IMR-90 (cell line): ENCODE data around the gene MAEA. TPM values are rescaled to one million over a fixed set of nuclear protein-coding genes. Genes with fewer than 3 reads are reported as not detected.

Experiments
- ATAC-seq: fragments of 200-7000 bp; cut with Tn5 transposase; 2 replicates; pipeline ENCODE4 v1.9.1; 2020; ENCODE audit warnings: low read depth, mild to moderate bottlenecking, moderate library complexity
- BruUV-seq: library from RNA; stranded (reverse); fragments of 400-500 nt; replicated peaks from 2 replicates; lab custom pipeline; 2021; lab: Mats Ljungman, UMichigan
- CTCF ChIA-PET: fragments of 300-600 bp; formaldehyde crosslinking; extraction: SDS; loops from one replicate; lab custom pipeline; 2021; ENCODE audit warnings: antibody characterized with exemption; lab: Yijun Ruan, JAX
- POLR2A ChIA-PET: fragments of 300-600 bp; sonication (Branson Sonifier 250); formaldehyde crosslinking; loops from one replicate; lab custom pipeline; 2022; ENCODE audit warnings: antibody characterized with exemption; ENCODE audit not compliant: unreplicated experiment; lab: Charles Lee
- DNase-seq: peaks from one replicate; pipeline ENCODE4 v3.0.0; 2013
- H2AFZ ChIP-seq: replicated peaks from 2 replicates; pipeline ENCODE3; 2013; ENCODE audit warnings: low read length, mild to moderate bottlenecking; ENCODE audit not compliant: poor library complexity
- H2AK5ac ChIP-seq: 2 replicates; pipeline ENCODE4 v1.6.1; 2013; ENCODE audit warnings: low read depth, low read length, inconsistent platforms
- H2AK9ac ChIP-seq: replicated peaks from 2 replicates; pipeline ENCODE3; 2013; ENCODE audit warnings: mild to moderate bottlenecking, low read depth, low read length, moderate library complexity; ENCODE audit not compliant: poor library complexity
- H2BK120ac ChIP-seq: 2 replicates; pipeline ENCODE4 v1.6.1; 2013; ENCODE audit warnings: low read depth, low read length, inconsistent platforms
- H2BK15ac ChIP-seq: 3 replicates; pipeline ENCODE4 v1.6.1; 2013; ENCODE audit warnings: low read depth, low read length, inconsistent platforms
- H2BK20ac ChIP-seq: 2 replicates; pipeline ENCODE4 v1.6.1; 2013; ENCODE audit warnings: low read depth, mild to moderate bottlenecking, inconsistent platforms, low read length, moderate library complexity
- H2BK5ac ChIP-seq: 2 replicates; pipeline ENCODE4 v1.6.1; 2013; ENCODE audit warnings: mild to moderate bottlenecking, low read depth, low read length, inconsistent platforms; ENCODE audit not compliant: poor library complexity, severe bottlenecking
- H3K14ac ChIP-seq: replicated peaks from 2 replicates; pipeline ENCODE4 v1.6.1; 2013; ENCODE audit warnings: low read depth, low read length, inconsistent platforms
- H3K18ac ChIP-seq: 2 replicates; pipeline ENCODE4 v1.6.1; 2013; ENCODE audit warnings: low read depth, low read length, control low read depth
- H3K23ac ChIP-seq: 2 replicates; pipeline ENCODE4 v1.6.1; 2013; ENCODE audit warnings: low read depth, low read length, inconsistent platforms
- H3K27ac ChIP-seq: 2 replicates; pipeline ENCODE4 v1.5.1; 2013; ENCODE audit warnings: mild to moderate bottlenecking, control low read depth, low read length; ENCODE audit not compliant: insufficient read depth
- H3K27me3 ChIP-seq: 2 replicates; pipeline ENCODE4 v1.6.1; 2013; ENCODE audit warnings: low read length; ENCODE audit not compliant: control insufficient read depth, insufficient read depth
- H3K36me3 ChIP-seq: 2 replicates; pipeline ENCODE4 v1.6.1; 2013; ENCODE audit warnings: low read length, mixed read lengths; ENCODE audit not compliant: control insufficient read depth, insufficient read depth
- H3K4ac ChIP-seq: 2 replicates; pipeline ENCODE4 v1.6.1; 2013; ENCODE audit warnings: low read depth, low read length, inconsistent platforms
- H3K4me1 ChIP-seq: 2 replicates; pipeline ENCODE4 v1.6.1; 2013; ENCODE audit warnings: low read length, mixed read lengths; ENCODE audit not compliant: control insufficient read depth, insufficient read depth
- H3K4me2 ChIP-seq: 2 replicates; pipeline ENCODE4 v1.6.1; 2013; ENCODE audit warnings: low read depth, mild to moderate bottlenecking, control low read depth, low read length, moderate library complexity
- H3K4me3 ChIP-seq: 2 replicates; pipeline ENCODE4 v1.5.1; 2013; ENCODE audit warnings: low read depth, mild to moderate bottlenecking, control low read depth, low read length, moderate library complexity; ENCODE audit not compliant: insufficient read depth
- H3K56ac ChIP-seq: 2 replicates; pipeline ENCODE4 v1.6.1; 2013; ENCODE audit warnings: low read length, inconsistent platforms; ENCODE audit not compliant: insufficient read depth; ENCODE audit errors: extremely low read depth
- H3K79me1 ChIP-seq, 2 experiments: 2 replicates each; pipeline ENCODE4 v1.6.1; 2013; ENCODE audit warnings: low read length in 2 of 2, inconsistent platforms in 1 of 2, low read depth in 1 of 2
- H3K9ac ChIP-seq: 2 replicates; pipeline ENCODE4 v1.6.1; 2013; ENCODE audit warnings: low read depth, low read length, control low read depth
- H3K9me1 ChIP-seq: 2 replicates; pipeline ENCODE4 v1.6.1; 2013; ENCODE audit warnings: low read length, inconsistent platforms; ENCODE audit not compliant: insufficient read depth
- H3K9me3 ChIP-seq: 2 replicates; pipeline ENCODE4 v1.6.1; 2013; ENCODE audit warnings: low read length; ENCODE audit not compliant: control insufficient read depth, insufficient read depth
- H4K20me1 ChIP-seq: 2 replicates; pipeline ENCODE4 v1.6.1; 2013; ENCODE audit warnings: low read length, inconsistent platforms; ENCODE audit not compliant: insufficient read depth
- H4K5ac ChIP-seq: 2 replicates; pipeline ENCODE4 v1.6.1; 2013; ENCODE audit warnings: mild to moderate bottlenecking, low read depth, low read length, control low read depth
- H4K8ac ChIP-seq, 2 experiments: 2 replicates each; pipeline ENCODE4 v1.6.1; 2013; ENCODE audit warnings: low read depth in 2 of 2, low read length in 2 of 2, control low read depth in 1 of 2, inconsistent platforms in 1 of 2
- H4K91ac ChIP-seq: 2 replicates; pipeline ENCODE4 v1.6.1; 2013; ENCODE audit warnings: low read depth, low read length, inconsistent platforms; ENCODE audit not compliant: insufficient read depth
- BHLHE40 ChIP-seq: fragments of 150-350 bp; IDR thresholded peaks from 2 replicates; pipeline ENCODE4 v1.6.1; 2016; ENCODE audit warnings: mild to moderate bottlenecking, low read depth, low read length
- CEBPB ChIP-seq: IDR thresholded peaks from 2 replicates; pipeline ENCODE4 v1.6.1; 2012; ENCODE audit warnings: low read depth, low read length, improper control_type of control experiment
- CHD1 ChIP-seq: IDR thresholded peaks from 2 replicates; pipeline ENCODE4 v1.6.1; 2012; ENCODE audit warnings: low read depth, low read length, improper control_type of control experiment
- FOS ChIP-seq: fragments of 150-350 bp; IDR thresholded peaks from 2 replicates; pipeline ENCODE4 v1.6.1; 2016; ENCODE audit warnings: low read depth, low read length
- MAFK ChIP-seq: IDR thresholded peaks from 2 replicates; pipeline ENCODE4 v1.6.1; 2012; ENCODE audit warnings: low read depth, low read length, improper control_type of control experiment
- MAZ ChIP-seq: IDR thresholded peaks from 2 replicates; pipeline ENCODE4 v1.6.1; 2012; ENCODE audit warnings: low read depth, mild to moderate bottlenecking, low read length, improper control_type of control experiment, moderate library complexity, borderline replicate concordance
- MXI1 ChIP-seq: IDR thresholded peaks from 2 replicates; pipeline ENCODE4 v1.6.1; 2012; ENCODE audit warnings: low read depth, mild to moderate bottlenecking, low read length, moderate library complexity, borderline replicate concordance
- NFE2L2 ChIP-seq: fragments of 150-350 bp; IDR thresholded peaks from 2 replicates; pipeline ENCODE4 v1.6.1; 2016; ENCODE audit warnings: low read depth, mild to moderate bottlenecking, low read length
- POLR2A ChIP-seq: IDR thresholded peaks from 2 replicates; pipeline ENCODE4 v1.6.1; 2012; ENCODE audit warnings: mild to moderate bottlenecking, low read depth, low read length
- RAD21 ChIP-seq: IDR thresholded peaks from 2 replicates; pipeline ENCODE4 v1.6.1; 2012; ENCODE audit warnings: low read length, improper control_type of control experiment
- RCOR1 ChIP-seq: IDR thresholded peaks from 2 replicates; pipeline ENCODE4 v1.6.1; 2012; ENCODE audit warnings: mild to moderate bottlenecking, low read length, improper control_type of control experiment; ENCODE audit not compliant: insufficient replicate concordance
- RFX5 ChIP-seq: IDR thresholded peaks from 2 replicates; pipeline ENCODE4 v1.8.0; 2012; ENCODE audit warnings: low read depth, mild to moderate bottlenecking, low read length, moderate library complexity
- SMC3 ChIP-seq: fragments of 150-350 bp; IDR thresholded peaks from 2 replicates; pipeline ENCODE4 v1.6.1; 2016; ENCODE audit warnings: low read depth, mild to moderate bottlenecking, antibody characterized with exemption, low read length, moderate library complexity
- WGBS, 2 experiments: methylation state at CpG; one replicate each; pipeline versions ENCODE4 v1.1.5 to v1.1.7; 2013; ENCODE audit warnings: missing lambda C conversion rate in 2 of 2; ENCODE audit not compliant: insufficient read length in 1 of 2; ENCODE audit errors: extremely low coverage in 2 of 2; 5-methylcytosine and 5-hydroxymethylcytosine counted together
- dilution Hi-C: fragments of 300-500 bp; cut with HindIII; formaldehyde crosslinking; loops from one replicate; pipeline ENCODE4 v1.14.3; 2018; ENCODE audit warnings: low sequenced_read_pairs; ENCODE audit not compliant: unreplicated experiment
- in situ Hi-C: fragments of 300-500 bp; cut with MboI; formaldehyde crosslinking; loops from 3 replicates; pipeline ENCODE4 v1.14.3; 2019; ENCODE audit warnings: low sequenced_read_pairs, inconsistent platforms, mixed read lengths
- intact Hi-C: fragments of 100-400 bp; cut with micrococcal nuclease; formaldehyde crosslinking; loops from 2 replicates; pipeline ENCODE4 v1.10.0; 2022
- polyA plus RNA-seq, 3 experiments: library from polyadenylated mRNA; depleted of rRNA; stranded (reverse); fragments of >200 nt; gene quantifications; 2 replicates each; pipeline ENCODE4 v1.2.3, GENCODE V29; 2012; ENCODE audit warnings: low replicate concordance in 1 of 3
- total RNA-seq: library from RNA; depleted of rRNA; stranded (reverse); fragments of >200 nt; gene quantifications from 2 replicates; pipeline ENCODE4 v1.2.3, GENCODE V29; 2012
- TF ChIP-seq, protein P1 (sequence below): fragments of 150-350 bp; IDR thresholded peaks from 2 replicates; pipeline ENCODE4 v1.6.1; 2016; ENCODE audit warnings: low read depth, mild to moderate bottlenecking, low read length, moderate library complexity, borderline replicate concordance
- TF ChIP-seq, protein P2 (sequence below): fragments of 150-350 bp; IDR thresholded peaks from 2 replicates; pipeline ENCODE4 v1.6.1; 2017; ENCODE audit warnings: mild to moderate bottlenecking, antibody characterized with exemption, low read length, low read depth
- TF ChIP-seq, protein P3 (sequence below): conservative IDR thresholded peaks from 2 replicates; pipeline ENCODE4 v1.5.1; 2012; ENCODE audit warnings: mild to moderate bottlenecking, low read depth, low read length, improper control_type of control experiment

MAEA gene
- total and polyA plus RNA-seq, 2 of the 4 experiments (the other 2 are of a cell fraction): 61.5 to 108 TPM

DNA sequence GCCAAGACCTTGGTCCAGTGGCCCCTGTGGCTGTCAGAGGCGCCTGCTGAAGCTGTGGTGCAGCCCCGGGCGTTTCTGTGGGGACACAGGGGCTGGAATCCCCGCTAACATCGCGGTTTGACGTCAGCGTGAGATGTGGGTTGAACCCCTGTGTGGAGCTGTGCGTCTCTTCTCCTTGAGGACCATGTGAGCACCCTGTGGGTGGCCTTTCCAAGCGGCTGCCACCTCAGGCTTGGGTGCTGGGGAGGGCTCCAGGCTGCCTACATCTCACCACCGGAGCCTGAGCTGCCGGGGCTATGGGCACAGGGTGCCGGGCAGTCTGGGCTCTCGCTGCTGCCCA, 85.0 kb downstream of the MAEA start:
- Histone ChIP-seq H3K36me3 (peaks cover 36% of the 10 kb centered on the region), H3K23ac (no peak overlapping the region), H2AK9ac (no peak overlapping the region), H3K14ac (no peak overlapping the region), H2AK5ac (no peak overlapping the region), H2AFZ (no peak overlapping the region), H4K20me1 (no peaks in the 10 kb centered on the region), H3K9ac (no peak overlapping the region), H2BK120ac (no peak overlapping the region), H3K9me3 (no peaks in the 10 kb centered on the region; the same call in 1 of the 2 replicates), H3K18ac (no peak overlapping the region), H3K79me1 (no peaks in the 10 kb centered on the region), H4K8ac (no peak overlapping the region), H2BK5ac (no peak overlapping the region), H3K27ac (no peak overlapping the region), H3K4me1 (no peaks in the 10 kb centered on the region), H3K4me2 (no peak overlapping the region), H3K27me3 (no peaks in the 10 kb centered on the region), H2BK20ac (no peak overlapping the region), H4K91ac (no peak overlapping the region), H4K5ac (no peak overlapping the region), H2BK15ac (no peak overlapping the region), H3K56ac (no peak overlapping the region), H3K4ac (no peak overlapping the region), H3K9me1 (no peaks in the 10 kb centered on the region; the same call in 1 of the 2 replicates), H3K4me3 (no peak overlapping the region)
- TF ChIP-seq POLR2A: no peak
- TF ChIP-seq RCOR1: no peak
- TF ChIP-seq, protein P1, sequence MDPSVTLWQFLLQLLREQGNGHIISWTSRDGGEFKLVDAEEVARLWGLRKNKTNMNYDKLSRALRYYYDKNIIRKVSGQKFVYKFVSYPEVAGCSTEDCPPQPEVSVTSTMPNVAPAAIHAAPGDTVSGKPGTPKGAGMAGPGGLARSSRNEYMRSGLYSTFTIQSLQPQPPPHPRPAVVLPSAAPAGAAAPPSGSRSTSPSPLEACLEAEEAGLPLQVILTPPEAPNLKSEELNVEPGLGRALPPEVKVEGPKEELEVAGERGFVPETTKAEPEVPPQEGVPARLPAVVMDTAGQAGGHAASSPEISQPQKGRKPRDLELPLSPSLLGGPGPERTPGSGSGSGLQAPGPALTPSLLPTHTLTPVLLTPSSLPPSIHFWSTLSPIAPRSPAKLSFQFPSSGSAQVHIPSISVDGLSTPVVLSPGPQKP: no peak
- no peak for TF ChIP-seq MAFK
- no peak for TF ChIP-seq MXI1
- no peak for TF ChIP-seq CEBPB
- TF ChIP-seq RFX5: no peak
- TF ChIP-seq CHD1: no peak
- TF ChIP-seq NFE2L2: no peak
- no peak for TF ChIP-seq RAD21
- no peak for TF ChIP-seq FOS
- TF ChIP-seq MAZ: no peak
- TF ChIP-seq SMC3: no peak
- TF ChIP-seq, protein P2, sequence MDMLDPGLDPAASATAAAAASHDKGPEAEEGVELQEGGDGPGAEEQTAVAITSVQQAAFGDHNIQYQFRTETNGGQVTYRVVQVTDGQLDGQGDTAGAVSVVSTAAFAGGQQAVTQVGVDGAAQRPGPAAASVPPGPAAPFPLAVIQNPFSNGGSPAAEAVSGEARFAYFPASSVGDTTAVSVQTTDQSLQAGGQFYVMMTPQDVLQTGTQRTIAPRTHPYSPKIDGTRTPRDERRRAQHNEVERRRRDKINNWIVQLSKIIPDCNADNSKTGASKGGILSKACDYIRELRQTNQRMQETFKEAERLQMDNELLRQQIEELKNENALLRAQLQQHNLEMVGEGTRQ: no peak
- no peak for TF ChIP-seq BHLHE40
- TF ChIP-seq, protein P3, sequence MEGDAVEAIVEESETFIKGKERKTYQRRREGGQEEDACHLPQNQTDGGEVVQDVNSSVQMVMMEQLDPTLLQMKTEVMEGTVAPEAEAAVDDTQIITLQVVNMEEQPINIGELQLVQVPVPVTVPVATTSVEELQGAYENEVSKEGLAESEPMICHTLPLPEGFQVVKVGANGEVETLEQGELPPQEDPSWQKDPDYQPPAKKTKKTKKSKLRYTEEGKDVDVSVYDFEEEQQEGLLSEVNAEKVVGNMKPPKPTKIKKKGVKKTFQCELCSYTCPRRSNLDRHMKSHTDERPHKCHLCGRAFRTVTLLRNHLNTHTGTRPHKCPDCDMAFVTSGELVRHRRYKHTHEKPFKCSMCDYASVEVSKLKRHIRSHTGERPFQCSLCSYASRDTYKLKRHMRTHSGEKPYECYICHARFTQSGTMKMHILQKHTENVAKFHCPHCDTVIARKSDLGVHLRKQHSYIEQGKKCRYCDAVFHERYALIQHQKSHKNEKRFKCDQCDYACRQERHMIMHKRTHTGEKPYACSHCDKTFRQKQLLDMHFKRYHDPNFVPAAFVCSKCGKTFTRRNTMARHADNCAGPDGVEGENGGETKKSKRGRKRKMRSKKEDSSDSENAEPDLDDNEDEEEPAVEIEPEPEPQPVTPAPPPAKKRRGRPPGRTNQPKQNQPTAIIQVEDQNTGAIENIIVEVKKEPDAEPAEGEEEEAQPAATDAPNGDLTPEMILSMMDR: no peak
- ATAC-seq (no peak), DNase-seq (no peak)
- ChIA-PET CTCF (no interaction called here), POLR2A (no interaction called here)
- no TSS peak for BruUV-seq
- in situ Hi-C loops: no loop called here
- intact Hi-C loops: no loop called here
- dilution Hi-C loops: no loop called here
- WGBS, 2 experiments: 97% methylated on average over 5 of the region's 14 CpGs; no CpG with 5 or more reads in 1 of the 2 experiments
